Natural killer cell treated with Interleukin-12 subunit alpha and Interleukin-12 subunit beta and Interleukin-15 and Interleukin-18, amount 100 ng/mL, for 72 hours (primary cell): ENCODE results near the gene SLC25A6. TPM values are rescaled to one million over a fixed set of nuclear protein-coding genes. Genes with fewer than 3 reads are reported as not detected.
"Not testable (repeated sequence)": the region's sequence is repeated elsewhere in the genome, so short reads cannot be mapped to it uniquely, and the experiment has no call there.

Experiments used
- ATAC-seq, 2 donors: fragments of 150-1000 bp; cut with Tn5 transposase in 1 of 2; sonication (Bioruptor Pico), chemical (Tn5 transposase) in 1 of 2; 2 replicates each; pipeline ENCODE4 v1.10.0; 2021
- DNase-seq: peaks from one replicate; pipeline ENCODE4 v3.0.0; 2022; ENCODE audit warnings: low spot score
- H3K27ac Mint-ChIP-seq, 2 donors: 1 replicate in 1 of 2; 2 replicates in 1 of 2; pipeline ENCODE4 v1.8.0; 2022; ENCODE audit warnings: mixed read lengths in 2 of 2, mild to moderate bottlenecking in 1 of 2, moderate library complexity in 1 of 2
- H3K27me3 Mint-ChIP-seq, 2 donors: 1 replicate in 1 of 2; 2 replicates in 1 of 2; pipeline ENCODE4 v1.8.0; 2022; ENCODE audit warnings: mixed read lengths in 2 of 2
- H3K36me3 Mint-ChIP-seq: one replicate; pipeline ENCODE4 v1.8.0; 2022; ENCODE audit warnings: mixed read lengths
- H3K4me1 Mint-ChIP-seq, 2 donors: 1 replicate in 1 of 2; 2 replicates in 1 of 2; pipeline ENCODE4 v1.8.0; 2022; ENCODE audit warnings: low read depth in 2 of 2, mixed read lengths in 2 of 2, mild to moderate bottlenecking in 1 of 2
- H3K4me3 Mint-ChIP-seq: one replicate; pipeline ENCODE4 v1.8.0; 2022; ENCODE audit warnings: mixed read lengths
- H3K9me3 Mint-ChIP-seq: 2 replicates; pipeline ENCODE4 v1.8.0; 2022; ENCODE audit warnings: mixed read lengths
- total RNA-seq, 2 donors: library from RNA; stranded (reverse); gene quantifications; one replicate each; pipeline ENCODE4 v1.2.3, GENCODE V29; 2022

Gene SLC25A6
- total RNA-seq, 2 donors from 2014 or later: 224 to 343 TPM

DNA sequence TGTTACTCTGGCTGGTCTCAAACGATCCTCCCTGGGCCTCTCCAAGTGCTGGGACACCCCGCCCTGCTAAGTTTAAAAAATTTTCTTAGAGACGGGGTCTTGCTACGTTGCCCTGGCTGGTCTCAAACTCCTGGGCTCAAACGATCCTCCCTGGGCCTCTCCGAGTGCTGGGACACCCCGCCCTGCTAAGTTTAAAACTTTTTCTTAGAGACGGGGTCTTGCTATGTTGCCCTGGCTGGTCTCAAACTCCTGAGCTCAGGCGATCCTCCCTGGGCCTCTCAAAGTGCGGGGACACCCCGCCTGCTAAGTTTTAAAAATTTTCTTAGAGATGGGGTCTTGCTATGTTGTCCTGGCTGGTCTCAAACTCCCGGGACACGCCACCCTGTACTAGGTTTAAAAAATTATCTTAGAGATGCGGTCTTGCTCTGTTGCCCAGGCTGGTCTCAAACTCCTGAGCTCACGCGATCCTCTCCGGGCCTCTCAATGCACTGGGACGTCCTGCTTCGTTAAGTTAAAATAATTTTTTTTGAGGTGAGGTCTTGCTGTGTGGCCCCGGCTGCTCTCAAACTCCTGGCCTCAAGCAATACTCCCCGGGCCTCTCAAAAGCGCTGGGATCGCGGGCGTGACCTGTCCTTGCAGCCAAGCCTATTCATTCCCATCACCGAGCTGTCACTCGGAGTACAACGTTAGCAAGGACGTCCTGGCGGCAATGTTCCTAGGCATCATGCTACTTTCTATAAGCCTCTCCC lies 1.1 kb downstream of the SLC25A6 start:
- Mint-ChIP-seq H3K27ac (peak overlapping the region; percentile 85 to 94), H3K9me3 (peaks cover 3% of the 10 kb centered on the region), H3K4me3 (peak overlapping the region; percentile 97), H3K4me1 (peaks cover 44 to 45% of the 10 kb centered on the region in 2 donors), H3K36me3 (peaks cover 23% of the 10 kb centered on the region), H3K27me3 (no peaks in the 10 kb centered on the region)
- DNase-seq (no peak), ATAC-seq (no peak)

DNA sequence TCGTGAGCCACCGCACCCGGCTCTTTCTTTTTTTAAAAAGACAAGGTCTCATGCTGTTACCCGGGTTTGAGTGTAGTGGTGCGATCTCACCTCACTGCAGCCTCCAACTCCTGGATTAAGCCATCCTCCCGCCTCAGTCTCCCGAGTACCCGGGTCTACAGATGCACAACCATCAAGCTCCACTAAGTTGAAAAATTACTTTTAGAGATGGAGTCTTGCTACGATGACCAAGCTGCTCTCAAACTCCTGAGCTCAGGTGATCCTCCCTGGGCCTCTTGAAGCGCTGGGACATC lies 2.0 kb downstream of the SLC25A6 start:
- no peak overlapping the region for H3K27ac Mint-ChIP-seq
- no peaks in the 10 kb centered on the region for H3K9me3 Mint-ChIP-seq
- peaks cover 37 to 39% of the 10 kb centered on the region in 2 donors for H3K4me1 Mint-ChIP-seq
- DNase-seq (no peak), ATAC-seq (no peak)
- peak overlapping the region; percentile 97 for H3K4me3 Mint-ChIP-seq
- peaks cover 20% of the 10 kb centered on the region for H3K36me3 Mint-ChIP-seq
- H3K27me3 Mint-ChIP-seq: no peaks in the 10 kb centered on the region

DNA sequence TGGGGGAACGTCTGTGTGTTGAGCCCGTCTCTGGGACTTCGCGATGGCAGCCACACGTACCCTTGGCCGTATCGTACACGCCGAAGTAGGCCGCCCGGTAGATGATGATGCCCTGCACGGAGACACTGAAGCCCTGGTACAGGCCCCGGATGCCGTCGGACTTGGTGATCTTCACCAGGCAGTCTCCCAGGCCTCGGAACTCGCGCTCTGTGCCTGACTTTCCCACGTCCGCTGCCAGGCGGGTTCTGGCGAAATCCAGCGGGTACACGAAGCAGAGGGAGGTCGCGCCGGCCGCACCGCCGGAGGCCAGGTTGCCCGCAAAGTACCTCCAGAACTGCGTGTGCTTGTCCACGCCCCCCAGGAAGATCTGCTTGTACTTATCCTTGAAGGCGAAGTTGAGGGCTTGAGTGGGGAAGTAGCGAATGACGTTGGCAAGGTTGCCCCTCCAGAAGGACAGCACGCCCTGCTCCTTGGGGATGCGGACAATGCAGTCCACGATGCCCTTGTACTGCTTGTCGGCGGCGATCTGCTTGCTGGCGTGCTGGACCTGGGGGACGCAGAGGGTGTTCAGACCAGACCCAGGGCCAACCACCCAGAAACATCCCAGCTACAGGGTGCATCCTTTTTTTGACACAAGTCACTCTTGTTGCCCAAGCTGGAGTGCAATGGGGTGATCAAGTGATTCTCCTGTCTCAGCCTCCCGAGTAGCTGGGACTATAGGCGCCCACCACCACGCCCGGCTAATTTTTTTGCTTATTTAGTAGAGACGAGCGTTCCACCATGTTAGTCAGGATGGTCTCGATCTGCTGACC lies 2.5 kb downstream of the SLC25A6 start:
- no peaks in the 10 kb centered on the region for H3K9me3 Mint-ChIP-seq
- ATAC-seq (no peak), DNase-seq (no peak)
- H3K36me3 Mint-ChIP-seq: peaks cover 20% of the 10 kb centered on the region
- H3K27ac Mint-ChIP-seq: no peak overlapping the region
- H3K27me3 Mint-ChIP-seq: no peaks in the 10 kb centered on the region
- H3K4me1 Mint-ChIP-seq: peaks cover 33 to 36% of the 10 kb centered on the region in 2 donors
- H3K4me3 Mint-ChIP-seq: peak overlapping the region; percentile 67

DNA sequence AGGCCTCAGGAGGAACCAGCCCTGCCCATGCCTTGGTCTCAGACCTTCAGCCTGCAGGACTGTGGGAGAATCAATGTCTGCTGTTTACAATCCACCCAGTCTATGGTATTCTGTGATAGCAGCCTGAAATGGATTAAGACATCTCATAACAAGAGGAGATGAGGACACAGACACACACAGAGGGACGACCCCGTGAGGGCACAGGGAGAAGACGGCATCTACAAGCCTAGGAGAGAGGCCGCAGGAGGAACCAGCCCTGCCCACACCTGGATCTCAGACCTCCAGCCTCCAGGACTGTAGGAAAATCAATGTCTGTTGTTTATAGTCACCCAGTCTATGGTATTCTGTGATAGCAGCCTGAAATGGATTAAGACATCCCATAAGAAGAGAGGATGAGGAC lies 3.3 kb downstream of the SLC25A6 start:
- no peak for DNase-seq
- H3K27ac Mint-ChIP-seq: peak overlapping the region; percentile 47 to 51
- ATAC-seq: no peak
- H3K9me3 Mint-ChIP-seq: no peaks in the 10 kb centered on the region
- peaks cover 26 to 29% of the 10 kb centered on the region in 2 donors for H3K4me1 Mint-ChIP-seq
- H3K27me3 Mint-ChIP-seq: no peaks in the 10 kb centered on the region
- H3K4me3 Mint-ChIP-seq: peak overlapping the region; percentile 67
- H3K36me3 Mint-ChIP-seq: peaks cover 18% of the 10 kb centered on the region

DNA sequence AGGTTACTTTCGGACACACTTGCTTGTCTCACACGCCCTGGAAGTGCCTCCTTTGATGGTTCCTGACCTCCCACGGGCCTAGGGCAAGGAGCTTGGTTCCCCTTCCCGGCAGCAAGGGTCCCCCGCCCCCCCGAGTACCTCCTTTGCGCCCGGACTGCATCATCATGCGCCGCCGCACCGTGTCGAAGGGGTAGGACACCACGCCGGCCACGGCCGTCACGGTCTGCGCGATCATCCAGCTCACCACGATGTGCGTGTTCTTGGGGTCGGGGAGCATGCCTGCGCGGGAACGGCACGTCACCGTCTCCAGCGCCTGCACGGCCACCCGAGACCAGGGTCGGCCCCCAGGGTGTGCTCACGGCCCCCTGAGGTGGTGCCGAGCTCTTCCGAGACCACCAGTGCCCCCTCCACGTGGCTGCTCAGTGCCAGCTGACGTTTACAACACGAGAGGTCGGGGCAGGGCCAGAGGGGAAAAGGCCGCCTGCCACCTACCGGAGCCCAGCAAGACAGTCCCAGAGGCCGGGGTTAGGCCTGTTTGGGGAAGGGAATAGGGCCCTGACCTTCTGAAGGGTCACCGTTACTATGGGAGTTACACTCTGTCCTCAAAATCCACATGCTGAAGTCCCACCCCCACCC lies 4.7 kb downstream of the SLC25A6 start:
- H3K27ac Mint-ChIP-seq: peak overlapping the region in 1 of 2 donors; percentile 51
- no peaks in the 10 kb centered on the region for H3K9me3 Mint-ChIP-seq
- no peak overlapping the region for H3K4me3 Mint-ChIP-seq
- H3K36me3 Mint-ChIP-seq: peaks cover 13% of the 10 kb centered on the region
- H3K4me1 Mint-ChIP-seq: peaks cover 18 to 21% of the 10 kb centered on the region in 2 donors
- no peaks in the 10 kb centered on the region for H3K27me3 Mint-ChIP-seq
- ATAC-seq (no peak), DNase-seq (no peak)

DNA sequence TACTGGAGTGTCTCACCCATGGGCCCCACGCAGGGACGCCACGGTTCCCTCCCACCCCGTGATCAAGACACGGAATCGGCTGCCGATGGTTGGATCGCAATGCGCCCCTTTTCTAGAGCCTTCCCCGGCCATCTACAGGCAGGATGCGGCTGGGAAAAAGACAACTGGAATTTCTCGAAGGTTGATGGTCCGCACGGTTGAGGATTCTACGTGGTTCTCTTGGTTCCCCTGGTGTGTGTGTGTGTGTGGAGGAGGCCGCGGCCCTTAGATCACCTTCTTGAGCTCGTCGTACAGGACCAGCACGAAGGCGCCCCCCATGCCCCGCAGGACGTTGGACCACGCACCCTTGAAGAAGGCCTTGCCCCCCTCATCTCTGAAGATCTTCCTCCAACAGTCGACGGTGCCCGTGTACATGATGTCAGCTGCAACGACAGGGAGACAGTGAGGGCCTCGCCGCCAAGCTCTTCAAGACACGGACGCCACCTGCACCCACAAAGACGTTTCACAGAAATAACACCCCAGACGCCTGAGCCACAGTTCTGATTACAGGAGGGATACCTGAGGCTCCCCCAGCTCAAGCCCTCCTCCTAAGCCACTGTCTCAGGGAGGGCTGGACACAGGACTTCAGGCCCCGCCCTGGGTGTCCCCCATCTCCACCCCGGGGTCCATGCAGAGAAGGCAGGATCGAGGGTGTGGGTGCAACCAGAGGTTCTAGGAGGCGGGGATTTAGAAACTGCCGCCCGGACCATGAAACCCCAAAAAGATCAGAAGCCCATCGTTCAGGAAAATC lies 5.4 kb downstream of the SLC25A6 start:
- no peak overlapping the region for H3K27ac Mint-ChIP-seq
- peaks cover 13% of the 10 kb centered on the region for H3K36me3 Mint-ChIP-seq
- H3K4me1 Mint-ChIP-seq: peaks cover 18 to 21% of the 10 kb centered on the region in 2 donors
- DNase-seq (no peak), ATAC-seq (no peak)
- no peak overlapping the region for H3K4me3 Mint-ChIP-seq
- no peaks in the 10 kb centered on the region for H3K9me3 Mint-ChIP-seq
- no peaks in the 10 kb centered on the region for H3K27me3 Mint-ChIP-seq

DNA sequence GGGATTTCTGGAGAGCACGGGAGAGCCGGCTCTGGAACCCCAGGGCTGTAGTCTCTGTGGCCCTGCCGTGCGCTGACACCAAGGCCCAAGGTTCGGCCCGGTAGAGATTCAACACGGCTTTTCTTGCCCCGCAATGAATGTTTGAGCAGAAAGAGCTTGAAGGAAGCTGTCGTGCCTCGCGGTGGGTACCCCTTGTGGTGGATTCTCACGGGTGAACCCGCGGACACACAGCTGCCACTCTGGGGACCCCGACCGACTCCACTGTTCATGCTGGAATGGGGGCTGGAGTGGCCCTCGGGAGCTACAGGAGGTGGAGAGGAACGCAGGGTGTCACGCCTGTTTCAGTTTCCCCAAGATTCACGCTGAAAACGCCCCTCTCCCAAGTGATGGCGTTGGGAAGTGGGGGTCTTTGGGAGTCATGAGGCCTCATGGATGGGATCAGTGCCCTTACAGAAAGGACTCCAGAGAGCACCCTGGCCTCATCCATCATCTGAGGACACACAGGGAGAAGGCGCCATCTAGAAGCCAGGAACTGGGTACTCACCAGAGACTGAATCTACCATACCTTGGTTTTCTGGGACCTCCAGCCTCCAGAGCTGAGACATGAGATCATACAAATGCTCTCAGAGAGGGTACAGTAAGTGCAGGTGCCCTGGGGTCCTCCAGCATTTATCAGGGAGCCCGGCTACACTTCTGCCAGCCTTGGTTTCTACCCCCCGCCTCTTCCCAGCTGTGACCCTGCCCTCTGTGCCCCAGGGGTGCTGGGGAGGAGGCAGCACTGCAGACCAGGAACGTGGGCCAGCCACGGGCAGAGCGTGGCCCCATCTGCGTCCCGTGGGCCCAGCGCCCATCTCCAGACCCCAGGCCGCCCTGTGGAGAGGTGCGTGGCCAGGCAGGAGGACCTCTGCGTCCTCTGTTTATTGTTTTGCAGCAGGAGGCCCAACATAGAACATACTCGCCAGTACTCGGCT lies 6.4 kb downstream of the SLC25A6 start:
- peaks cover 13 to 21% of the 10 kb centered on the region in 2 donors for H3K4me1 Mint-ChIP-seq
- no peaks in the 10 kb centered on the region for H3K9me3 Mint-ChIP-seq
- DNase-seq (no peak), ATAC-seq (peak in 1 of 2 donors; percentile 33)
- H3K36me3 Mint-ChIP-seq: peaks cover 13% of the 10 kb centered on the region
- no peak overlapping the region for H3K4me3 Mint-ChIP-seq
- no peaks in the 10 kb centered on the region for H3K27me3 Mint-ChIP-seq
- H3K27ac Mint-ChIP-seq: no peak overlapping the region

DNA sequence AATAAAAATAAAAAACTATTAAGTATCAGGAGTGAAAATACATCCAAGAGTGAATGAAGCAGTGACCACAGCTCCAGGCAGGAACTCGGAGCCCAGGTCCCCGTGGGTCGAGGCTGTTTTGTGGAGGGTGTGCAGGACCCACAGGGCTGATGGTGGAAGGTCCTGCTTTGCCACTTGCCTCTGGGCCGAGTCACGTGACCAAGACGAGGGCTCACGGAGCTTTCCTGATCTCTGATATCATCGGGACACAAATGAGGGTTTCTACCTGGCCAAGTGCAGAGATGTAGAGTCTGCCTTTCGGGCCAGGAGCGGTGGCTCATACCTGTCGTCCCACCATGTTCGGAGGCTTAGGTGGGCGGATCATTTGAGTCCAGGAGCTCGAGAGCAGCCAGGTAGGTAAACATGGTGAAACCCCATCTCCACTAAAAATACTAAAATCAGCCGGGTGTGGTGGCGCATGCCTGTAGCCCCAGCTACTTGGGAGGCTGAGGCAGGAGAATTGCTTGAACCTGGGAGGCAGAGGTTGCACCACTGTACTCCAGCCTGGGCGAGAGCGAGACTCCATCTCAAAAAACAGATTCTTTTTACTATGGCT lies 7.2 kb downstream of the SLC25A6 start:
- peaks cover 13% of the 10 kb centered on the region for H3K36me3 Mint-ChIP-seq

DNA sequence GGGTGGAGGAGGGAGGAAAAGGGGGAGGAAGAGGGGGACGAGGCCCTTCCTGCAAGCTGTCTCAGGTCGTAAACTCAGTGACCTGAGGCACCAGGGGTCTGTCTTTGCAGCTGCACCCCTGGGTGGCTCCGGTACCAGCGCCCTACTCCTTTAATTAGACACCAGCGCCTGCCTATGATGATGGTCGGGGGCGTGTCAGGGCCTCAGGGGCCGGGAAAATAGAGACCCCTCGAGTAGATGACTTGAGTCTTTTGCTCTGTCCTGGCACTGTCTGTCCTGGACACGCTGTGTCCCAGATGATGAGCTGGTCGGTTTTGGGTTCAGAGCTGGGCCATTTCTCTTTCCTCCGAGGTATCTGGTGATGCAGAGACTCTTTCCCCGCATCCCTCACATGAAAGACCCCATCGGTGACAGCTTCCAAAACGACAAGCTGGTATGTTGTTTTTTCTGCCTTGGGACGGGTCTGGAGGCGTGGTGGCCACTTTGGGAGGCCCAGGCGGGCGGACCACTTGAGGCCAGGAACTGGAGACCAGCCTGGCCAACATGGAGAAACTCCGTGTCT lies 11.2 kb downstream of the SLC25A6 start:
- no peak overlapping the region for H3K4me3 Mint-ChIP-seq
- no peak overlapping the region for H3K27ac Mint-ChIP-seq
- no peak for DNase-seq
- peak; percentile 26 to 31 for ATAC-seq
- no peaks in the 10 kb centered on the region for H3K36me3 Mint-ChIP-seq
- no peaks in the 10 kb centered on the region for H3K27me3 Mint-ChIP-seq
- peaks cover 0 to 3% of the 10 kb centered on the region in 2 donors for H3K4me1 Mint-ChIP-seq
- no peaks in the 10 kb centered on the region for H3K9me3 Mint-ChIP-seq

More for the DNA sequence above, 7.2 kb downstream of the SLC25A6 start:
- no peaks in the 10 kb centered on the region for H3K9me3 Mint-ChIP-seq
- no peak overlapping the region for H3K27ac Mint-ChIP-seq
- H3K4me3 Mint-ChIP-seq: no peak overlapping the region
- DNase-seq (no peak), ATAC-seq (no peak)
- H3K27me3 Mint-ChIP-seq: no peaks in the 10 kb centered on the region
- H3K4me1 Mint-ChIP-seq: peaks cover 13 to 25% of the 10 kb centered on the region in 2 donors

DNA sequence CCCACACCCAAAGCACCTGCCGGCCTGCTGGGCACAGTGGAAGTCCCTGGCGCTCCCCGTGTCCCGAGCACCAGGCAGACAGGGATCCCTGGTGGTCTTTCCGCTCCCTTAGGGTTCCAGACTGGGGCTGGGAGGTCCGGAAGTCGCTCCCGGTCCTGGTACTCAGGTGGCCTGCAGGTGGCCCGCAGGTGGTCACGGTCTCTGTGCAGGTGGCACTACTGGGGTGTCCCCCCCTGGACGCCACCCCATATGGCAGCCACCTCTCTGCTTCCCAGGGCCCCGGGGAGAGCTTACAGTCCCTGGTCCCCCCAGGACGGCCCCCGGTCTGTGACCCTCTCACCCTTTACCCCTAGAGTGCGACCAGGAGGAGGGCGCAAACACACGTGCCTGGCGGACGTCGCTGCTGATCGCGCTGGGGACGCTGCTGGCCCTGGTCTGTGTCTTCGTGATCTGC lies 13.6 kb downstream of the SLC25A6 start:
- H3K4me3 Mint-ChIP-seq: no peak overlapping the region
- H3K4me1 Mint-ChIP-seq: peaks cover 0 to 3% of the 10 kb centered on the region in 2 donors
- no peaks in the 10 kb centered on the region for H3K27me3 Mint-ChIP-seq
- H3K9me3 Mint-ChIP-seq: no peaks in the 10 kb centered on the region
- ATAC-seq (peak; percentile 17 to 61), DNase-seq (no peak)
- no peaks in the 10 kb centered on the region for H3K36me3 Mint-ChIP-seq
- no peak overlapping the region for H3K27ac Mint-ChIP-seq

DNA sequence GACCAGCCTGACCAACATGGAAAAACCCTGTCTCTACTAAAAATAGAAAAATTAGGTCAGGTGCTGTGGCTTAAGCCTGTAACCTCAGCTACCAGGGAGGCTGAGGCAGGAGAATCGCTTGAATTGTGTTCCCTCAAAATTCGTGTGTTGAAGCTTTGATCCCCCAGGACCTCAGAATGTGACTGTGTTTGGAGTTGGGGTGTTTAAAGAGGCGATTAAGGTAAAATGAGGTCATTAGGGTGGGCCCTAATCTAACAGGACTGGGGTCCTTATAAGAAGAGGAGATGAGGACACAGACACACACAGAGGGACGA lies 23.6 kb downstream of the SLC25A6 start:
- H3K27ac Mint-ChIP-seq: no peak overlapping the region
- H3K4me3 Mint-ChIP-seq: no peak overlapping the region
- ATAC-seq (no peak), DNase-seq (no peak)
- no peaks in the 10 kb centered on the region for H3K9me3 Mint-ChIP-seq
- no peaks in the 10 kb centered on the region for H3K36me3 Mint-ChIP-seq
- H3K27me3 Mint-ChIP-seq: no peaks in the 10 kb centered on the region
- H3K4me1 Mint-ChIP-seq: no peaks in the 10 kb centered on the region

DNA sequence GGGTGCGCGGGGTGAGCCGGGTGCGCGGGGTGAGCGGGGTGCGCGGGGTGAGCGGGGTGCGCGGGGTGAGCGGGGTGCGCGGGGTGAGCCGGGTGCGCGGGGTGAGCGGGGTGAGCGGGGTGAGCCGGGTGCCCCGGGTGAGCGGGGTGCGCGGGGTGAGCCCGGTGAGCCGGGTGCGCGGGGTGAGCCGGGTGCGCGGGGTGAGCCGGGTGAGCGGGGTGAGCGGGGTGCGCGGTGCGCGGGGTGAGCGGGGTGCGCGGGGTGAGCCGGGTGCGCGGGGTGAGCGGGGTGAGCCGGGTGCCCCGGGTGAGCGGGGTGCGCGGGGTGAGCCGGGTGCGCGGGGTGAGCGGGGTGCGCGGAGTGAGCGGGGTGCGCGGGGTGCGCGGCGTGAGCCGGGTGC lies 25.6 kb downstream of the SLC25A6 start:
- not testable (repeated sequence) for DNase-seq, H3K36me3 Mint-ChIP-seq, H3K27me3 Mint-ChIP-seq, ATAC-seq, H3K4me3 Mint-ChIP-seq, H3K9me3 Mint-ChIP-seq, H3K4me1 Mint-ChIP-seq, H3K27ac Mint-ChIP-seq
